ENCODE results near the gene ATP6V0E2.
"Not testable (repeated sequence)": the region's sequence is repeated elsewhere in the genome, so short reads cannot be mapped to it uniquely, and the experiment has no call there.

DNA sequence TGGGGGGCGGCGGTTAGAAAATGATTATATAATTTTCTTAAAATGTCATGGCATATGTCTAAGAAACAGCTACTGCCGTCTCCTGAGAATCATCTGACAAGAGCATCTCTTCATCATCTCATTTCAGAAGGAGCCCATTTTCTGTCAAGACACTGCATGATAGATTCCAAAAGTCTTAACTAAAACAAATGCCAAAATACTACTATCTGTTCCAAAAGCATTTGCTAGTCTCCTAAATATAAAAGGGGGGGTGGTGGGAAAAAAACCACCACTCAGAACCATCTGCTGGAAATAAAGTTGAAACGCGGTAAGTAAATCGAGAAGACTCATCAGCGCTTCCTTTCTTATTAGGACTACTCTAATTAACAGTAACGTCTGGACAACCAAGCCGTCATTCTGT, 36.5 kb downstream of the ATP6V0E2 start:
- TF ChIP-seq, protein P1, sequence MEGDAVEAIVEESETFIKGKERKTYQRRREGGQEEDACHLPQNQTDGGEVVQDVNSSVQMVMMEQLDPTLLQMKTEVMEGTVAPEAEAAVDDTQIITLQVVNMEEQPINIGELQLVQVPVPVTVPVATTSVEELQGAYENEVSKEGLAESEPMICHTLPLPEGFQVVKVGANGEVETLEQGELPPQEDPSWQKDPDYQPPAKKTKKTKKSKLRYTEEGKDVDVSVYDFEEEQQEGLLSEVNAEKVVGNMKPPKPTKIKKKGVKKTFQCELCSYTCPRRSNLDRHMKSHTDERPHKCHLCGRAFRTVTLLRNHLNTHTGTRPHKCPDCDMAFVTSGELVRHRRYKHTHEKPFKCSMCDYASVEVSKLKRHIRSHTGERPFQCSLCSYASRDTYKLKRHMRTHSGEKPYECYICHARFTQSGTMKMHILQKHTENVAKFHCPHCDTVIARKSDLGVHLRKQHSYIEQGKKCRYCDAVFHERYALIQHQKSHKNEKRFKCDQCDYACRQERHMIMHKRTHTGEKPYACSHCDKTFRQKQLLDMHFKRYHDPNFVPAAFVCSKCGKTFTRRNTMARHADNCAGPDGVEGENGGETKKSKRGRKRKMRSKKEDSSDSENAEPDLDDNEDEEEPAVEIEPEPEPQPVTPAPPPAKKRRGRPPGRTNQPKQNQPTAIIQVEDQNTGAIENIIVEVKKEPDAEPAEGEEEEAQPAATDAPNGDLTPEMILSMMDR (IDR thresholded peaks at IDR 0.05), result not testable (repeated sequence)
- TF ChIP-seq POLR2A (IDR thresholded peaks at IDR 0.05), result not testable (repeated sequence)
